ENCODE data around the gene SNCA.

SNCA gene

DNA sequence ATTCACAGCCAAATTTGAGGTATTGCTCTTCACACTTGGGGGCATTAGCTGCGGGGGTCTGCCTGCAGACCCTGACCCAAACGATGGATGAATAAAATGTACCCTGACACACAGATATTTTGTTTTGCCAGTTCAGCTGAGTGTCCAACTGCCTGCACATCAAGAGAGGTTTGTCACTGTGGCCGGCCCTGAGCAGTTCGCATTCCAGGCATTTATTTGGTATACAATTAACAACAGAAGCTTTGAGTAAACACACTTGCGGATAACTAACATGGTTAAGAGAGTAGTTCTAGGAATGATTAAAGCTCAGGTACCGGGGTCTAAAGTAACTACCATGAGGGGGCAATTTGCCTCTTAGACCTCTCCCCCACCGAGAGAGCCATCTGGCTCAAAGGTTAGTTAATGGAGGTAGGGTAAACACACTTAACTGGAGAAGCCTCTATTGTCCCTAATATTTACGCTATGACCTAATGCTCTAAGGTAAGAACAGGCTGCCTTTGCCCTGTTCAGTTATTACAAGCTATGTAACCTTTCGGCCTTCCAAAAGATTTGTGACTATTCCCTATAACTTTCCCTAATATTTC, 162.0 kb downstream of the SNCA start:
- TF ChIP-seq CTCF (IDR thresholded peaks at IDR 0.05; ENCODE audit: low read depth, low read length): no peak
- Histone ChIP-seq H3K4me1 (no peaks in the 10 kb centered on the region), H3K27me3 (no peaks in the 10 kb centered on the region), H3K9me3 (no peaks in the 10 kb centered on the region), H3K36me3 (no peaks in the 10 kb centered on the region), H3K4me3 (ENCODE audit: low read depth, low read length) (no peak overlapping the region)
- no peak for DNase-seq

Data from BE2C (cell line).